CD1c-positive myeloid dendritic cell (primary cell): ENCODE measurements around the gene MAPT.
"Not testable (repeated sequence)": the region's sequence is repeated elsewhere in the genome, so short reads cannot be mapped to it uniquely, and the experiment has no call there.

Experiments used
- DNase-seq: peaks from one replicate; pipeline ENCODE4 v3.0.0-alpha.2; 2016; ENCODE audit errors: extremely low spot score

Gene MAPT

DNA sequence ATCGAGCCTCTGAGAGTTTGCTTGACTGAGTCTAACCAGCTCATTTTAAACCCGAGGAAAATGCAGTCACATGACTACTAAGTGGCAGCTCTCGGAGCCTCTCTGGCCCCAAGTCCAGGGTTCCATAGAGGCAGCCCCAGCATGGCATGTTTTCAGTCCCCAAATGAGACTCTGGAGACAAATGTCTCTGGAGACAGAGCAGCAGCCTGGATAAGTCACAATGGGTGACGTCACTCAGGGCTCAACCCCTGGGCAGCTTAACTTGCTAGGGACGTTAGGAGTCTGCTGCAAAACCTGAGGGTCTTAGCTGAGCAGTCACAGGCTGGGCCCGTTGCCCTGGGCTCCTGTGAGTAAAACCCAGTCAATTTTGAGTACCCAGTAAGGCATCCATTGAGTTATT, 97.8 kb downstream of the MAPT start:
- no peak for DNase-seq

DNA sequence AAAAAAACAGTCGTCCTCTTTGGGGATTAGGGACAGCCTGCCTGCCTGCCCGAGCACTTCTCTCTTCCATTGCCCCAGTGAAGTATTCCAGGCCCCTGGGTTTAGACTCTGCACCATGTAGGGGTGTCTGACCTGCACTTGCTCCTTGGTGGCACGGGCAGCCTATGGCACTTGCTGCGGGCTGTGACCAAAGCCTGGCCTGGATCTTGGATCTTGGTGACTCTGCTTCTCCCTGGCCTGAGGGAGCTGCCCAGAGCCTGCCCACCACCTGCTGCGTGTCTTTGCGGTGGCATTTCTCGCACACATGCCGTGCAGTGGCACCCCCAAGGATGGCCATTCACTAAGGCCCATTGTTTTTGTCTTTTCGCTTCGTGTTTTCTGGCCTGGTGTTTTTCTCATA, 98.5 kb downstream of the MAPT start:
- DNase-seq = no peak

- DNase-seq = no peak
These were observed 99.7 kb downstream of the MAPT start for GRCh38 chr17:45993962-45994627.

DNA sequence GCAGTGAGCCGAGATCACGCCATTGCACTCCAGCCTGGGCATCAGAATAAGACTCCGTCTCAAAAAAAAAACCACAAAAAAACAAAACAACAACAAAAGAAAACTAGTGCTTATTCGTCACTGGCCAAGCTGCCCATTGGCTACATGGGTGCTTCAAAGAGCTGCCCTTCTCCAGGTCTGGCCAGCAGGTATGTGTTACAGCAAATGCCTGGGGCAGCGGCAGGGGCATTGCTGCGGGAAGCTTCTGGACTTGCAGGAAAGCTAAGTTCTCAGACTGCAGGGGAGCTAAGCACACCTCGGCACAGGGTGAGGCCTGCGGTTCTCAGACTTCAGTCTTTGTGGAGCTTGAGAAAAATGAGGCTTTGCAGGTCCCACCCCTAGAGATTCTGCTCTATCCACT, 100.6 kb downstream of the MAPT start:
- DNase-seq = no peak

- no peak for DNase-seq
These were observed 101.4 kb downstream of the MAPT start for GRCh38 chr17:45995627-45996270.

DNA sequence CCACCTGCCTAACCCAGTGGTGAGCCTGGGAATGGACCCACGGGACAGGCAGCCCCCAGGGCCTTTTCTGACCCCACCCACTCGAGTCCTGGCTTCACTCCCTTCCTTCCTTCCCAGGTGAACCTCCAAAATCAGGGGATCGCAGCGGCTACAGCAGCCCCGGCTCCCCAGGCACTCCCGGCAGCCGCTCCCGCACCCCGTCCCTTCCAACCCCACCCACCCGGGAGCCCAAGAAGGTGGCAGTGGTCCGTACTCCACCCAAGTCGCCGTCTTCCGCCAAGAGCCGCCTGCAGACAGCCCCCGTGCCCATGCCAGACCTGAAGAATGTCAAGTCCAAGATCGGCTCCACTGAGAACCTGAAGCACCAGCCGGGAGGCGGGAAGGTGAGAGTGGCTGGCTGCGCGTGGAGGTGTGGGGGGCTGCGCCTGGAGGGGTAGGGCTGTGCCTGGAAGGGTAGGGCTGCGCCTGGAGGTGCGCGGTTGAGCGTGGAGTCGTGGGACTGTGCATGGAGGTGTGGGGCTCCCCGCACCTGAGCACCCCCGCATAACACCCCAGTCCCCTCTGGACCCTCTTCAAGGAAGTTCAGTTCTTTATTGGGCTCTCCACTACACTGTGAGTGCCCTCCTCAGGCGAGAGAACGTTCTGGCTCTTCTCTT, 102.1 kb downstream of the MAPT start:
- no peak for DNase-seq

DNA sequence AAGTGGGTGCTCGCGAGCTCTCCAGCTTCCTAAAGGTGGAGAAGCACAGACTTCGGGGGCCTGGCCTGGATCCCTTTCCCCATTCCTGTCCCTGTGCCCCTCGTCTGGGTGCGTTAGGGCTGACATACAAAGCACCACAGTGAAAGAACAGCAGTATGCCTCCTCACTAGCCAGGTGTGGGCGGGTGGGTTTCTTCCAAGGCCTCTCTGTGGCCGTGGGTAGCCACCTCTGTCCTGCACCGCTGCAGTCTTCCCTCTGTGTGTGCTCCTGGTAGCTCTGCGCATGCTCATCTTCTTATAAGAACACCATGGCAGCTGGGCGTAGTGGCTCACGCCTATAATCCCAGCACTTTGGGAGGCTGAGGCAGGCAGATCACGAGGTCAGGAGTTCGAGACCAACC, 102.8 kb downstream of the MAPT start:
- DNase-seq = no peak

- no peak for DNase-seq
These were observed 103.3 kb downstream of the MAPT start for GRCh38 chr17:45997624-45998023.

- no peak for DNase-seq
These were observed 104.9 kb downstream of the MAPT start, which contains the start of gene STH for GRCh38 chr17:45998987-45999899. Gene STH (plus strand): TSS chr17:45999250. CDS start chr17:45999280, 30 bp downstream.

- DNase-seq = no peak
These were observed 105.5 kb downstream of the MAPT start for GRCh38 chr17:45999900-46000290.

DNA sequence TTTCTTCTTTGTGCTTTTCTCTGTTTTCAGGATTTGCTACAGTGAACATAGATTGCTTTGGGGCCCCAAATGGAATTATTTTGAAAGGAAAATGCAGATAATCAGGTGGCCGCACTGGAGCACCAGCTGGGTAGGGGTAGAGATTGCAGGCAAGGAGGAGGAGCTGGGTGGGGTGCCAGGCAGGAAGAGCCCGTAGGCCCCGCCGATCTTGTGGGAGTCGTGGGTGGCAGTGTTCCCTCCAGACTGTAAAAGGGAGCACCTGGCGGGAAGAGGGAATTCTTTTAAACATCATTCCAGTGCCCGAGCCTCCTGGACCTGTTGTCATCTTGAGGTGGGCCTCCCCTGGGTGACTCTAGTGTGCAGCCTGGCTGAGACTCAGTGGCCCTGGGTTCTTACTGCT, 105.9 kb downstream of the MAPT start:
- DNase-seq = no peak

DNA sequence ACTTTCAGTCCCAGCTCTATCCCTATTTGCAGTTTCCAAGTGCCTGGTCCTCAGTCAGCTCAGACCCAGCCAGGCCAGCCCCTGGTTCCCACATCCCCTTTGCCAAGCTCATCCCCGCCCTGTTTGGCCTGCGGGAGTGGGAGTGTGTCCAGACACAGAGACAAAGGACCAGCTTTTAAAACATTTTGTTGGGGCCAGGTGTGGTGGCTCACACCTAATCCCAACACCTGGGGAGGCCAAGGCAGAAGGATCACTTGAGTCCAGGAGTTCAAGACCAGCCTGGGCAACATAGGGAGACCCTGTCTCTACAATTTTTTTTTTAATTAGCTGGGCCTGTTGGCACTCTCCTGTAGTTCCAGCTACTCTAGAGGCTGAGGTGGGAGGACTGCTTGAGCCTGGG, 106.4 kb downstream of the MAPT start:
- DNase-seq = no peak

- no peak for DNase-seq
These were observed 107.3 kb downstream of the MAPT start for GRCh38 chr17:46001390-46002310.

DNA sequence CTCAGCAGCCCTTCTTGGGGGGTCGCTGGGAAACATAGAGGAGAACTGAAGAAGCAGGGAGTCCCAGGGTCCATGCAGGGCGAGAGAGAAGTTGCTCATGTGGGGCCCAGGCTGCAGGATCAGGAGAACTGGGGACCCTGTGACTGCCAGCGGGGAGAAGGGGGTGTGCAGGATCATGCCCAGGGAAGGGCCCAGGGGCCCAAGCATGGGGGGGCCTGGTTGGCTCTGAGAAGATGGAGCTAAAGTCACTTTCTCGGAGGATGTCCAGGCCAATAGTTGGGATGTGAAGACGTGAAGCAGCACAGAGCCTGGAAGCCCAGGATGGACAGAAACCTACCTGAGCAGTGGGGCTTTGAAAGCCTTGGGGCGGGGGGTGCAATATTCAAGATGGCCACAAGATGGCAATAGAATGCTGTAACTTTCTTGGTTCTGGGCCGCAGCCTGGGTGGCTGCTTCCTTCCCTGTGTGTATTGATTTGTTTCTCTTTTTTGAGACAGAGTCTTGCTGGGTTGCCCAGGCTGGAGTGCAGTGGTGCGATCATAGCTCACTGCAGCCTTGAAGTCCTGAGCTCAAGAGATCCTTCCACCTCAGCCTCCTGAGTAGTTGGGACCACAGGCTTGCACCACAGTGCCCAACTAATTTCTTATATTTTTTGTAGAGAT, 108.1 kb downstream of the MAPT start:
- DNase-seq = peak; percentile 78

GRCh38 chr17:46002973-46003316, 108.6 kb downstream of the MAPT start:
- DNase-seq = no peak

GRCh38 chr17:46003907-46004748, 109.8 kb downstream of the MAPT start:
- DNase-seq = no peak

DNA sequence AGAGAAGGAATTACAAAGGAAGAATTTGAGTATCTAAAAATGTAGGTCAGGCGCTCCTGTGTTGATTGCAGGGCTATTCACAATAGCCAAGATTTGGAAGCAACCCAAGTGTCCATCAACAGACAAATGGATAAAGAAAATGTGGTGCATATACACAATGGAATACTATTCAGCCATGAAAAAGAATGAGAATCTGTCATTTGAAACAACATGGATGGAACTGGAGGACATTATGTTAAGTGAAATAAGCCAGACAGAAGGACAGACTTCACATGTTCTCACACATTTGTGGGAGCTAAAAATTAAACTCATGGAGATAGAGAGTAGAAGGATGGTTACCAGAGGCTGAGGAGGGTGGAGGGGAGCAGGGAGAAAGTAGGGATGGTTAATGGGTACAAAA, 111.7 kb downstream of the MAPT start:
- DNase-seq = not testable (repeated sequence)

- DNase-seq = no peak
These were observed 113.2 kb downstream of the MAPT start for GRCh38 chr17:46007461-46007965.

DNA sequence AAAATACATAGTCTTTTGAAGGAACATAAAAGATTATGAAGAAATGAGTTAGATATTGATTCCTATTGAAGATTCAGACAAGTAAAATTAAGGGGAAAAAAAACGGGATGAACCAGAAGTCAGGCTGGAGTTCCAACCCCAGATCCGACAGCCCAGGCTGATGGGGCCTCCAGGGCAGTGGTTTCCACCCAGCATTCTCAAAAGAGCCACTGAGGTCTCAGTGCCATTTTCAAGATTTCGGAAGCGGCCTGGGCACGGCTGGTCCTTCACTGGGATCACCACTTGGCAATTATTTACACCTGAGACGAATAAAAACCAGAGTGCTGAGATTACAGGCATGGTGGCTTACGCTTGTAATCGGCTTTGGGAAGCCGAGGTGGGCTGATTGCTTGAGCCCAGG, 114.2 kb downstream of the MAPT start:
- DNase-seq = no peak
